Epithelial cell of esophagus (primary cell): ENCODE measurements around the gene NCF2.

Experiments used
- DNase-seq: peaks from one replicate; pipeline ENCODE4 v3.0.0; 2010; ENCODE audit warnings: low read depth
- H3K4me3 ChIP-seq: 2 replicates; pipeline ENCODE4 v1.5.1; 2011; ENCODE audit warnings: mild to moderate bottlenecking, low read length, control low read depth
- CTCF ChIP-seq: IDR thresholded peaks from 2 replicates; pipeline ENCODE4 v1.5.1; 2011; ENCODE audit warnings: low read depth, mild to moderate bottlenecking, low read length, control low read depth, inconsistent platforms; ENCODE audit not compliant: insufficient read depth; ENCODE audit errors: missing control alignments

The NCF2 gene

GRCh38 chr1:183593356-183593755 lies 3.1 kb upstream of the NCF2 start:
- DNase-seq, result peak; percentile 57
- H3K4me3 ChIP-seq, result no peak overlapping the region
- no peak for TF ChIP-seq CTCF

- no peak overlapping the region for H3K4me3 ChIP-seq
- no peak for TF ChIP-seq CTCF
- DNase-seq, result no peak
Measured at GRCh38 chr1:183592733-183593132, 2.5 kb upstream of the NCF2 start.

- peak overlapping the region; percentile 0 for H3K4me3 ChIP-seq
- no peak for DNase-seq
- no peak for TF ChIP-seq CTCF
Measured at GRCh38 chr1:183589874-183590243, 400 bp downstream of the NCF2 start.

- no peak overlapping the region for H3K4me3 ChIP-seq
- DNase-seq, result no peak
- no peak for TF ChIP-seq CTCF
Measured at GRCh38 chr1:183589384-183589783, 875 bp downstream of the NCF2 start.

GRCh38 chr1:183588827-183589226 lies 1.4 kb downstream of the NCF2 start:
- H3K4me3 ChIP-seq, result no peak overlapping the region
- peak; percentile 36 for DNase-seq
- TF ChIP-seq CTCF, result no peak

GRCh38 chr1:183586926-183587325 lies 3.3 kb downstream of the NCF2 start:
- H3K4me3 ChIP-seq, result no peak overlapping the region
- no peak for DNase-seq
- no peak for TF ChIP-seq CTCF

GRCh38 chr1:183586455-183586854 lies 3.8 kb downstream of the NCF2 start:
- no peak overlapping the region for H3K4me3 ChIP-seq
- TF ChIP-seq CTCF, result no peak
- DNase-seq, result no peak
